Astrocyte (in vitro differentiated cells and primary cell): Measurements from ENCODE around the gene CRYM.

Experiments
- EZH2 ChIP-seq: IDR thresholded peaks from 2 replicates; pipeline ENCODE4 v1.6.1; 2012; ENCODE audit warnings: mild to moderate bottlenecking, low read length, inconsistent platforms; ENCODE audit not compliant: insufficient read depth
- TF ChIP-seq, protein P1 (sequence below): IDR thresholded peaks from 2 replicates; pipeline ENCODE4 v1.5.1; 2011; ENCODE audit warnings: low read depth, mild to moderate bottlenecking, inconsistent platforms, low read length, moderate library complexity; ENCODE audit not compliant: insufficient read depth

DNA sequence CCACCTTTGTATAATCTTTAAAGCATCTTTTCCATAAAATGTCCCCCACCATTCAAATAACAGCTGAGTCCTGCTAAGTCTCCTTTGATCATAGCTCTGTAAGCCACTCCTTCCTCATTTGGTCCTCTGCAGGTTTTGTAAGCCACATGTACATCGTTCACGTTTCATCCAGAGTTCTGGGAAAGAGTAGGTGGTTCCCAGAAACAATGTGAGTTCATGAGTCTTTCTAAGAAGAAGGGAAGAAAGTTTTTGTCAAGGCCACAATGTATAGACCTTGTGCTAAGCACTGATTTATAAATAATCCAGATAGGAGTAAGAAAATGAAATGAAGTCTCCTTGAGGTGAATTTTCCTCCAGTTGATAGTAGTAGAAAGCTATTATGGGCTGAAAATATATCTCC, 53.3 kb downstream of the CRYM start:
- TF ChIP-seq, protein P1, sequence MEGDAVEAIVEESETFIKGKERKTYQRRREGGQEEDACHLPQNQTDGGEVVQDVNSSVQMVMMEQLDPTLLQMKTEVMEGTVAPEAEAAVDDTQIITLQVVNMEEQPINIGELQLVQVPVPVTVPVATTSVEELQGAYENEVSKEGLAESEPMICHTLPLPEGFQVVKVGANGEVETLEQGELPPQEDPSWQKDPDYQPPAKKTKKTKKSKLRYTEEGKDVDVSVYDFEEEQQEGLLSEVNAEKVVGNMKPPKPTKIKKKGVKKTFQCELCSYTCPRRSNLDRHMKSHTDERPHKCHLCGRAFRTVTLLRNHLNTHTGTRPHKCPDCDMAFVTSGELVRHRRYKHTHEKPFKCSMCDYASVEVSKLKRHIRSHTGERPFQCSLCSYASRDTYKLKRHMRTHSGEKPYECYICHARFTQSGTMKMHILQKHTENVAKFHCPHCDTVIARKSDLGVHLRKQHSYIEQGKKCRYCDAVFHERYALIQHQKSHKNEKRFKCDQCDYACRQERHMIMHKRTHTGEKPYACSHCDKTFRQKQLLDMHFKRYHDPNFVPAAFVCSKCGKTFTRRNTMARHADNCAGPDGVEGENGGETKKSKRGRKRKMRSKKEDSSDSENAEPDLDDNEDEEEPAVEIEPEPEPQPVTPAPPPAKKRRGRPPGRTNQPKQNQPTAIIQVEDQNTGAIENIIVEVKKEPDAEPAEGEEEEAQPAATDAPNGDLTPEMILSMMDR: no peak
- no peak for TF ChIP-seq EZH2
